ENCODE data around the gene ZBTB40.

- no peak for TF ChIP-seq CTCF (IDR thresholded peaks at IDR 0.05; ENCODE audit: low read depth, low read length)
- TF ChIP-seq EZH2phosphoT487 (IDR thresholded peaks at IDR 0.05; ENCODE audit: low read depth): no peak
These were observed 36.2 kb upstream of the ZBTB40 start for GRCh38 chr1:22415489-22415888.

Data from OCI-LY3 (cell line).